K562 (cell line): ENCODE data around the gene ARF1. TPM values are rescaled to one million over a fixed set of nuclear protein-coding genes. Genes with fewer than 3 reads are reported as not detected.

Source experiments
- ATF1 ChIP-seq, 2 experiments: fragments of 450-650 bp in 1 of 2; IDR thresholded peaks; 2 replicates each; pipeline ENCODE4 v1.6.1; 2016; ENCODE audit warnings: missing compliant biosample characterization in 1 of 2, missing genetic modification characterization in 1 of 2
- FOXJ2 ChIP-seq: fragments of 200-800 bp; sonication (Bioruptor generic); IDR thresholded peaks from 2 replicates; pipeline ENCODE4 v1.6.1; 2016; ENCODE audit warnings: missing genetic modification characterization, missing compliant biosample characterization
- NCOA4 ChIP-seq: fragments of 450-650 bp; IDR thresholded peaks from 2 replicates; pipeline ENCODE4 v1.6.1; 2018; ENCODE audit warnings: mild to moderate bottlenecking; ENCODE audit not compliant: partially characterized antibody
- NFE2 ChIP-seq: IDR thresholded peaks from 2 replicates; pipeline ENCODE4 v1.6.1; 2014; ENCODE audit warnings: antibody characterized with exemption, low read depth
- NFE2L1 ChIP-seq: fragments of 450-650 bp; IDR thresholded peaks from 2 replicates; pipeline ENCODE4 v1.6.1; 2016; ENCODE audit warnings: missing genetic modification characterization, low read depth, mild to moderate bottlenecking, missing compliant biosample characterization, moderate library complexity, borderline replicate concordance
- RBM22 ChIP-seq: fragments of 200-400 bp; formaldehyde crosslinking; IDR thresholded peaks from 2 replicates; pipeline ENCODE4 v1.6.1; 2018; ENCODE audit warnings: low read length, low read depth; ENCODE audit not compliant: poor library complexity, severe bottlenecking
- SMAD2 ChIP-seq: fragments of 150-350 bp; IDR thresholded peaks from 2 replicates; pipeline ENCODE4 v1.6.1; 2014; ENCODE audit warnings: low read depth, mild to moderate bottlenecking, low read length
- XRCC3 ChIP-seq: fragments of 450-650 bp; IDR thresholded peaks from 2 replicates; pipeline ENCODE4 v1.6.1; 2017; ENCODE audit warnings: mild to moderate bottlenecking, moderate library complexity
- ZNF583 ChIP-seq: fragments of 250-450 bp; sonication (Bioruptor Pico); IDR thresholded peaks from 2 replicates; pipeline ENCODE4 v1.4.0; 2020
- polyA plus RNA-seq, 8 experiments: library from polyadenylated mRNA; depleted of rRNA in 4 of 8; stranded (reverse) in 5 of 8; unstranded in 3 of 8; fragments of >200 nt; fragmentation: Nextera tagmentation in 2 of 8; fragmentation: Illumina TruSeq in 1 of 8; extraction: Ambion mirVana in 2 of 8; extraction: Trizol in 1 of 8; gene quantifications; 2 replicates each; pipeline versions ENCODE4 v1.2.1 to v1.2.3, GENCODE V29; 2011 to 2014; ENCODE audit warnings: inconsistent platforms in 1 of 8, missing spikeins in 1 of 8
- total RNA-seq, 7 experiments: library from RNA; depleted of rRNA in 6 of 7; stranded (reverse); fragments of >200 nt in 6 of 7; fragmentation: Illumina TruSeq in 2 of 7; extraction: Trizol in 2 of 7; gene quantifications; 2 replicates each; pipeline versions ENCODE4 v1.2.1 to v1.2.3, GENCODE V29; 2011 to 2021; ENCODE audit warnings: low replicate concordance in 1 of 7
- TF ChIP-seq, protein P1 (sequence below): fragments of 250-450 bp; sonication (Bioruptor Pico); IDR thresholded peaks from 2 replicates; pipeline ENCODE4 v1.5.0; 2021; ENCODE audit warnings: mild to moderate bottlenecking, moderate library complexity
- TF ChIP-seq, protein P2 (sequence below): sonication (generic); formaldehyde crosslinking; IDR thresholded peaks from 2 replicates; pipeline ENCODE4 v1.8.0; 2023; ENCODE audit warnings: mild to moderate bottlenecking, missing genetic modification reagents
- TF ChIP-seq, protein P3 (sequence below): fragments of 250-450 bp; sonication (Bioruptor Pico); IDR thresholded peaks from 2 replicates; pipeline ENCODE4 v1.8.0; 2021; ENCODE audit warnings: moderate library complexity, mild to moderate bottlenecking, inconsistent platforms
- TF ChIP-seq, protein P4 (sequence below): fragments of 450-650 bp; formaldehyde crosslinking; IDR thresholded peaks from 2 replicates; pipeline ENCODE4 v1.4.0; 2020; ENCODE audit warnings: mild to moderate bottlenecking
- TF ChIP-seq, protein P5 (sequence below): sonication (generic); formaldehyde crosslinking; IDR thresholded peaks from 2 replicates; pipeline ENCODE4 v1.8.0; 2022; ENCODE audit warnings: mild to moderate bottlenecking, missing genetic modification reagents, borderline replicate concordance

Gene ARF1
- total and polyA plus RNA-seq, 9 of the 15 experiments (the other 6 are each of a cell fraction or from before 2014, with no cell fraction given) = 69.8 to 593 (median 325) TPM

DNA sequence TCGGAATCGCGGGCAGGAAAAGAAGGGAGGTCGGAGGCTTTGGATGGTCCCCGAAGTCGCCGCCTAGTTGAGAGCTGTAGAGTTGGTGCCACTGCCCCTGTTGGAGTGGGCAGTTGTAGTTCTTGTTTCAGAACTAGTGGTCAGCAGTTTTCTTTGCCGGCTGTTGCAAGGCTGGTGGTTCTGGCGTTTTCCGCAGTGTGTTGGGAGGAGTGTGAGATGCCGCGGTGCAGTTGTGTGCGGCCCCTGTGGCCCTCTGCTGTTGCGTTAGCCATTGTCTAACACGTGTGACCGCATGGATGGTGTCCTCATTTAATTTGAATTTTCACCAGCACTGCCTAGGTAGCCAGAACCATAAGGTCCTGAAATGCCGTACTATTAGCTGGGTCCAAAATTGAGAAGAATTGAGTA lies 1.4 kb downstream of the ARF1 start (continued):
- TF ChIP-seq, protein P1, sequence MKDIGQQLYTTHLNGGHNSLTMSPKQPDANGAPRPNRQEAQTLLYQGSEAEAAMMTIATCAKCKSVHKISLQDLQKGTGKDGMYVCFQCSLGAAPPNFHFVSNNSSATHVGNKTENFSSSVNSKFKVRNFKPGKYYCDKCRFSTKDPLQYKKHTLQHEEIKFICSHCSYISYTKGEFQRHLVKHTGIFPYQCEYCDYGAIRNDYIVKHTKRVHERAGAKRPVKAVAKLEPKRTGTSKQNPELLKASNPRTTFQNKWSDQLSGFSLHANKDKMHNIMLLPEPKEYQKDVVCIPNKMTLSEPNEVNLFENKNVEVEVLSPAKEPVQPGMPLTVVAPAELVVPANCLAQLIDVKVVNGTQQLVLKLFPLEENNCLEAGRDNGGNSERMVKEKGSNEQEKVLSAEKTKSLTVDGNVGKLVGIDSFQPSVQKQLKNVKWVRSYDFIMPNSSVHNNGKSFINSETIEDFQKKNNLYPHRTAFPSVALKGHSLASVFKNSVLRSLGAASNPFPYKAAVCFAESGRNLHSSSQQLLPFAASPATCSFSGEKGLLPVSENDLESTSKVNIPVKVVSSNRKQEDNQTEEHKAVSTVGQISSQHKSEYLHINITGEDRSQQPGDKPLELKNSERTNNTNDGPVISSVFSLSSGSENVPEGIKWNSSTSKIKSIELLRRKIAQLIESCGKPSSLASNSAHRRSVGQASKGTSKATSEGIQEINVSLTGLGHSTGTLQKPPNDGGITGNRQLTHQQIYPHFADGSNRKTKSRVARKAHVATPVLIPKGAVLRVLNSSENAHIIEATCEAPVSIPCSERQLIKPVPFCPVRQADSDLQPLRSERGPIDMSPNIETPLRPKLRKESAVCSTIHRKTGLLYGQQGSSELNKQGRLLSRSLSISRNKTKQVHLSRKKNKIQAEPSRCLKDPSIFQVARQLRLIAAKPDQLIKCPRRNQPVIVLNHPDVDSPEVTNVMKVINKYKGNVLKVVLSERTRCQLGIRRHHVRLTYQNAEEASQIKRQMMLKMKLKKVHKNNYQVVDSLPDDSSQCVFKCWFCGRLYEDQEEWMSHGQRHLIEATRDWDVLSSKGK (CRISPR knock-in tag) = no peak
- TF ChIP-seq ZNF583 (no peak), NCOA4 (no peak), RBM22 (no peak), FOXJ2 (0 out of 2 replicates have a peak, but pooled peaks have one; percentile 38), NFE2 (no peak), SMAD2 (no peak), ATF1 (CRISPR knock-in tag; IDR thresholded peaks at IDR 0.05) (no peak), ATF1 (tag; IDR thresholded peaks at IDR 0.05) (no peak), NFE2L1 (tag) (no peak), XRCC3 (no peak)
- TF ChIP-seq, protein P2, sequence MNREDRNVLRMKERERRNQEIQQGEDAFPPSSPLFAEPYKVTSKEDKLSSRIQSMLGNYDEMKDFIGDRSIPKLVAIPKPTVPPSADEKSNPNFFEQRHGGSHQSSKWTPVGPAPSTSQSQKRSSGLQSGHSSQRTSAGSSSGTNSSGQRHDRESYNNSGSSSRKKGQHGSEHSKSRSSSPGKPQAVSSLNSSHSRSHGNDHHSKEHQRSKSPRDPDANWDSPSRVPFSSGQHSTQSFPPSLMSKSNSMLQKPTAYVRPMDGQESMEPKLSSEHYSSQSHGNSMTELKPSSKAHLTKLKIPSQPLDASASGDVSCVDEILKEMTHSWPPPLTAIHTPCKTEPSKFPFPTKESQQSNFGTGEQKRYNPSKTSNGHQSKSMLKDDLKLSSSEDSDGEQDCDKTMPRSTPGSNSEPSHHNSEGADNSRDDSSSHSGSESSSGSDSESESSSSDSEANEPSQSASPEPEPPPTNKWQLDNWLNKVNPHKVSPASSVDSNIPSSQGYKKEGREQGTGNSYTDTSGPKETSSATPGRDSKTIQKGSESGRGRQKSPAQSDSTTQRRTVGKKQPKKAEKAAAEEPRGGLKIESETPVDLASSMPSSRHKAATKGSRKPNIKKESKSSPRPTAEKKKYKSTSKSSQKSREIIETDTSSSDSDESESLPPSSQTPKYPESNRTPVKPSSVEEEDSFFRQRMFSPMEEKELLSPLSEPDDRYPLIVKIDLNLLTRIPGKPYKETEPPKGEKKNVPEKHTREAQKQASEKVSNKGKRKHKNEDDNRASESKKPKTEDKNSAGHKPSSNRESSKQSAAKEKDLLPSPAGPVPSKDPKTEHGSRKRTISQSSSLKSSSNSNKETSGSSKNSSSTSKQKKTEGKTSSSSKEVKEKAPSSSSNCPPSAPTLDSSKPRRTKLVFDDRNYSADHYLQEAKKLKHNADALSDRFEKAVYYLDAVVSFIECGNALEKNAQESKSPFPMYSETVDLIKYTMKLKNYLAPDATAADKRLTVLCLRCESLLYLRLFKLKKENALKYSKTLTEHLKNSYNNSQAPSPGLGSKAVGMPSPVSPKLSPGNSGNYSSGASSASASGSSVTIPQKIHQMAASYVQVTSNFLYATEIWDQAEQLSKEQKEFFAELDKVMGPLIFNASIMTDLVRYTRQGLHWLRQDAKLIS (CRISPR knock-in tag) = no peak; the same call in 1 of the 2 replicates
- TF ChIP-seq, protein P3, sequence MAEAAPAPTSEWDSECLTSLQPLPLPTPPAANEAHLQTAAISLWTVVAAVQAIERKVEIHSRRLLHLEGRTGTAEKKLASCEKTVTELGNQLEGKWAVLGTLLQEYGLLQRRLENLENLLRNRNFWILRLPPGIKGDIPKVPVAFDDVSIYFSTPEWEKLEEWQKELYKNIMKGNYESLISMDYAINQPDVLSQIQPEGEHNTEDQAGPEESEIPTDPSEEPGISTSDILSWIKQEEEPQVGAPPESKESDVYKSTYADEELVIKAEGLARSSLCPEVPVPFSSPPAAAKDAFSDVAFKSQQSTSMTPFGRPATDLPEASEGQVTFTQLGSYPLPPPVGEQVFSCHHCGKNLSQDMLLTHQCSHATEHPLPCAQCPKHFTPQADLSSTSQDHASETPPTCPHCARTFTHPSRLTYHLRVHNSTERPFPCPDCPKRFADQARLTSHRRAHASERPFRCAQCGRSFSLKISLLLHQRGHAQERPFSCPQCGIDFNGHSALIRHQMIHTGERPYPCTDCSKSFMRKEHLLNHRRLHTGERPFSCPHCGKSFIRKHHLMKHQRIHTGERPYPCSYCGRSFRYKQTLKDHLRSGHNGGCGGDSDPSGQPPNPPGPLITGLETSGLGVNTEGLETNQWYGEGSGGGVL (CRISPR knock-in tag) = no peak
- TF ChIP-seq, protein P4, sequence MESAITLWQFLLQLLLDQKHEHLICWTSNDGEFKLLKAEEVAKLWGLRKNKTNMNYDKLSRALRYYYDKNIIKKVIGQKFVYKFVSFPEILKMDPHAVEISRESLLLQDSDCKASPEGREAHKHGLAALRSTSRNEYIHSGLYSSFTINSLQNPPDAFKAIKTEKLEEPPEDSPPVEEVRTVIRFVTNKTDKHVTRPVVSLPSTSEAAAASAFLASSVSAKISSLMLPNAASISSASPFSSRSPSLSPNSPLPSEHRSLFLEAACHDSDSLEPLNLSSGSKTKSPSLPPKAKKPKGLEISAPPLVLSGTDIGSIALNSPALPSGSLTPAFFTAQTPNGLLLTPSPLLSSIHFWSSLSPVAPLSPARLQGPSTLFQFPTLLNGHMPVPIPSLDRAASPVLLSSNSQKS (CRISPR knock-in tag) = no peak
- TF ChIP-seq, protein P5, sequence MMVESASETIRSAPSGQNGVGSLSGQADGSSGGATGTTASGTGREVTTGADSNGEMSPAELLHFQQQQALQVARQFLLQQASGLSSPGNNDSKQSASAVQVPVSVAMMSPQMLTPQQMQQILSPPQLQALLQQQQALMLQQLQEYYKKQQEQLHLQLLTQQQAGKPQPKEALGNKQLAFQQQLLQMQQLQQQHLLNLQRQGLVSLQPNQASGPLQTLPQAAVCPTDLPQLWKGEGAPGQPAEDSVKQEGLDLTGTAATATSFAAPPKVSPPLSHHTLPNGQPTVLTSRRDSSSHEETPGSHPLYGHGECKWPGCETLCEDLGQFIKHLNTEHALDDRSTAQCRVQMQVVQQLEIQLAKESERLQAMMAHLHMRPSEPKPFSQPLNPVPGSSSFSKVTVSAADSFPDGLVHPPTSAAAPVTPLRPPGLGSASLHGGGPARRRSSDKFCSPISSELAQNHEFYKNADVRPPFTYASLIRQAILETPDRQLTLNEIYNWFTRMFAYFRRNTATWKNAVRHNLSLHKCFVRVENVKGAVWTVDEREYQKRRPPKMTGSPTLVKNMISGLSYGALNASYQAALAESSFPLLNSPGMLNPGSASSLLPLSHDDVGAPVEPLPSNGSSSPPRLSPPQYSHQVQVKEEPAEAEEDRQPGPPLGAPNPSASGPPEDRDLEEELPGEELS (CRISPR knock-in tag) = no peak
